Fibroblast of lung (primary cell): ENCODE measurements around the gene OXER1. TPM values are rescaled to one million over a fixed set of nuclear protein-coding genes. Genes with fewer than 3 reads are reported as not detected.

ENCODE experiments used
- DNase-seq, 2 donors: peaks; one replicate each; pipeline versions ENCODE4 v3.0.0 to v3.0.0-alpha.2; 2010; ENCODE audit warnings: low read depth in 2 of 2
- H2AFZ ChIP-seq: 2 replicates; pipeline ENCODE4 v1.5.1; 2012; ENCODE audit warnings: low read length, control low read depth, inconsistent platforms
- H3K27ac ChIP-seq: 2 replicates; pipeline ENCODE4 v1.5.1; 2011; ENCODE audit warnings: low read length, control low read depth; ENCODE audit not compliant: insufficient read depth
- H3K27me3 ChIP-seq: 2 replicates; pipeline ENCODE4 v1.5.1; 2011; ENCODE audit warnings: mild to moderate bottlenecking, low read length; ENCODE audit not compliant: control insufficient read depth, insufficient read depth
- H3K36me3 ChIP-seq: 2 replicates; pipeline ENCODE4 v1.5.1; 2011; ENCODE audit warnings: low read length; ENCODE audit not compliant: control insufficient read depth, insufficient read depth
- H3K4me1 ChIP-seq: 2 replicates; pipeline ENCODE4 v1.5.1; 2011; ENCODE audit warnings: low read length; ENCODE audit not compliant: control insufficient read depth, insufficient read depth; ENCODE audit errors: extremely low read depth
- H3K4me2 ChIP-seq: 2 replicates; pipeline ENCODE4 v1.5.1; 2011; ENCODE audit warnings: low read length, control low read depth; ENCODE audit not compliant: insufficient read depth; ENCODE audit errors: extremely low read depth
- H3K4me3 ChIP-seq, 4 experiments: fragments of 200-600 bp in 1 of 4; sonication (generic) in 1 of 4; replicated peaks in 1 of 4; 2 replicates each; pipeline ENCODE4 v1.5.1; 2011 to 2016; ENCODE audit warnings: low read length in 4 of 4, low read depth in 3 of 4, mild to moderate bottlenecking in 3 of 4, control low read depth in 2 of 4, inconsistent platforms in 1 of 4, mixed read lengths in 1 of 4; ENCODE audit not compliant: insufficient read depth in 1 of 4; ENCODE audit errors: control extremely low read depth in 1 of 4
- H3K79me2 ChIP-seq: 2 replicates; pipeline ENCODE4 v1.5.1; 2012; ENCODE audit warnings: mild to moderate bottlenecking, low read length, inconsistent platforms; ENCODE audit not compliant: control insufficient read depth, insufficient read depth
- H3K9ac ChIP-seq: 2 replicates; pipeline ENCODE4 v1.5.1; 2011; ENCODE audit warnings: mild to moderate bottlenecking, low read length, control low read depth; ENCODE audit not compliant: insufficient read depth
- H3K9me3 ChIP-seq: 2 replicates; pipeline ENCODE4 v1.5.1; 2012; ENCODE audit warnings: low read depth, low read length; ENCODE audit not compliant: control insufficient read depth, insufficient read depth
- H4K20me1 ChIP-seq: 2 replicates; pipeline ENCODE4 v1.5.1; 2011; ENCODE audit warnings: low read length; ENCODE audit not compliant: control insufficient read depth, insufficient read depth; ENCODE audit errors: extremely low read depth
- EZH2 ChIP-seq: IDR thresholded peaks from 2 replicates; pipeline ENCODE4 v1.5.1; 2012; ENCODE audit warnings: low read length, control low read depth, mild to moderate bottlenecking; ENCODE audit errors: missing control alignments
- polyA plus RNA-seq, 2 donors: library from polyadenylated mRNA; depleted of rRNA in 1 of 2; stranded (reverse) in 1 of 2; unstranded in 1 of 2; fragments of >200 nt; gene quantifications; 2 replicates each; pipeline ENCODE4 v1.2.1, GENCODE V29; 2011 to 2012; ENCODE audit warnings: missing spikeins in 1 of 2
- total RNA-seq: library from RNA; depleted of rRNA; stranded (reverse); fragments of >200 nt; gene quantifications from 2 replicates; pipeline ENCODE4 v1.2.1, GENCODE V29; 2014
- TF ChIP-seq, protein P1 (sequence below), 2 donors: IDR thresholded peaks in 1 of 2; conservative IDR thresholded peaks in 1 of 2; 1 replicate in 1 of 2; 2 replicates in 1 of 2; pipeline ENCODE4 v1.5.1; 2011 to 2012; ENCODE audit warnings: low read length in 2 of 2, control low read depth in 1 of 2, inconsistent platforms in 1 of 2, low read depth in 1 of 2, mild to moderate bottlenecking in 1 of 2

The OXER1 gene
- total and polyA plus RNA-seq, 2 donors (not counting 1 experiment from before 2014, with no cell fraction given) = 0.17 TPM; not detected in 1

DNA sequence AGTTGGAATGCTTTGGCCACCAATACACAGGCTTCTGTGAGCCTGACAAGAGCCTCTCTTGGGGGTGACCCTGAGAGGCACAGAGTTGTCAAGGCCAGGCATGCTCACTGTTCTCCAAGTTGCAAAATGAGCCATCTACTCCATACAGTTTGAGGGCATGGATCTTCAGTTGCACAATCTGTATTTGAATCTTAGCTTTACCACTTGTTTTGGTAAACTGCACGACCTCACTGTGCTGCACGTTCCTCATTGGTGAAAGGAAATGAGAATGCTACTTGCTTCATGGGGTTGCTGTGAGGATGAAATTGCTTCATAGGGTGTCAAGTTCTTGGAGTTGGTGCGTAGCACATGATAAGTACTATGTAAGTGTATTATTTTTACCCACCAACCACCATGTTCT lies 40.4 kb upstream of the OXER1 start:
- Histone ChIP-seq H3K4me3 (no peak overlapping the region), H3K4me1 (peaks cover 4% of the 10 kb centered on the region), H3K27me3 (peaks cover 4% of the 10 kb centered on the region), H3K36me3 (no peaks in the 10 kb centered on the region), H3K9ac (no peak overlapping the region), H4K20me1 (no peaks in the 10 kb centered on the region), H3K9me3 (no peaks in the 10 kb centered on the region), H2AFZ (no peak overlapping the region), H3K27ac (no peak overlapping the region), H3K4me2 (no peak overlapping the region), H3K79me2 (no peaks in the 10 kb centered on the region)
- TF ChIP-seq EZH2 = no peak
- TF ChIP-seq, protein P1, sequence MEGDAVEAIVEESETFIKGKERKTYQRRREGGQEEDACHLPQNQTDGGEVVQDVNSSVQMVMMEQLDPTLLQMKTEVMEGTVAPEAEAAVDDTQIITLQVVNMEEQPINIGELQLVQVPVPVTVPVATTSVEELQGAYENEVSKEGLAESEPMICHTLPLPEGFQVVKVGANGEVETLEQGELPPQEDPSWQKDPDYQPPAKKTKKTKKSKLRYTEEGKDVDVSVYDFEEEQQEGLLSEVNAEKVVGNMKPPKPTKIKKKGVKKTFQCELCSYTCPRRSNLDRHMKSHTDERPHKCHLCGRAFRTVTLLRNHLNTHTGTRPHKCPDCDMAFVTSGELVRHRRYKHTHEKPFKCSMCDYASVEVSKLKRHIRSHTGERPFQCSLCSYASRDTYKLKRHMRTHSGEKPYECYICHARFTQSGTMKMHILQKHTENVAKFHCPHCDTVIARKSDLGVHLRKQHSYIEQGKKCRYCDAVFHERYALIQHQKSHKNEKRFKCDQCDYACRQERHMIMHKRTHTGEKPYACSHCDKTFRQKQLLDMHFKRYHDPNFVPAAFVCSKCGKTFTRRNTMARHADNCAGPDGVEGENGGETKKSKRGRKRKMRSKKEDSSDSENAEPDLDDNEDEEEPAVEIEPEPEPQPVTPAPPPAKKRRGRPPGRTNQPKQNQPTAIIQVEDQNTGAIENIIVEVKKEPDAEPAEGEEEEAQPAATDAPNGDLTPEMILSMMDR (conservative IDR thresholded peaks at IDR 0.05 in 1 of 2, IDR thresholded peaks at IDR 0.05 in 1 of 2; ENCODE audit: low read depth in 1 of 2, low read length in 2 of 2) = no peak
- peak in 1 of 2 donors; percentile 80 for DNase-seq

DNA sequence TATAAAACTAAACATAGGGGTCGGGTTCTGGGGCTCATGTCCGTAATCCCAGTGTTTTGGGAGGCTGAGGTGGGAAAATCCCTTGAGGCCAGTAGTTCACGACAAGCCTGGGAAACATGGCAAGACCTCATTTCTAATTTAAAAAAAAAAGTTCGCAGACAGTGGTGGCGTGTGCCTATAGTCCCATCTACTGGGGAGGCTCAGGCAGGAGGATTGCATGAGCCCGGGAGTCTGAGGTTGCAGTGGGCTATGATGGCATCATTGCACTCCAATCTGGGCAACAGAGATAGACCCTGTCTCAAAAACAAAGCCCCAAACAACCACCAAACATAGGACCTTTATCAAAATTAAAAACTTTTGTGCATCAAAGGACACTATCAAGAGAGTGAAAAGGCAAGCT lies 38.2 kb upstream of the OXER1 start:
- H4K20me1 ChIP-seq = no peaks in the 10 kb centered on the region

DNA sequence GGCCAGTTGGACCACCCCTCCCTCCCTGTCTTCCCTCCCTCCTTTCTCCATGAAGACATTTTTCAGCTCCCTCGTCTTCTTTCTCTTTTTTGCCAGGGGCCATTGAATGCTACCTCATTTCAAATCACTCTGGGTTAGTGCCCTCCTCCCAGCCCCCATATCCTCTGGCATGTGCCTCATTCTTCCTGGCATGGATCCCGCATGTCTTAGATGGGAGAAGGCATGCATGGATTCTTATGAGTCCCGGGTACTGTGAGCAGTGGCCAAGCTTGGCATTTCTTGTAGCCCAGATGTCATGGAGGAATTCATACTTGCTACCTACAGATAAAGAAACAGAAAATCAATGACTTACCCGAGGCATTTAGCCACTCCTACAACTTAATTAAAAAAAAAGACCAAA lies 37.4 kb upstream of the OXER1 start:
- Histone ChIP-seq H3K9ac (no peak overlapping the region), H3K27me3 (peaks cover 4% of the 10 kb centered on the region), H3K79me2 (no peaks in the 10 kb centered on the region), H3K4me3 (no peak overlapping the region), H2AFZ (no peak overlapping the region), H3K36me3 (no peaks in the 10 kb centered on the region), H3K4me2 (no peak overlapping the region), H3K9me3 (no peaks in the 10 kb centered on the region), H3K4me1 (no peaks in the 10 kb centered on the region), H3K27ac (no peak overlapping the region), H4K20me1 (no peaks in the 10 kb centered on the region)
- TF ChIP-seq EZH2 = no peak
- TF ChIP-seq, protein P1 (conservative IDR thresholded peaks at IDR 0.05 in 1 of 2, IDR thresholded peaks at IDR 0.05 in 1 of 2; ENCODE audit: low read depth in 1 of 2, low read length in 2 of 2) = no peak
- no peak for DNase-seq

More for the DNA sequence above, 38.2 kb upstream of the OXER1 start:
- no peak for DNase-seq
- TF ChIP-seq, protein P1 (conservative IDR thresholded peaks at IDR 0.05 in 1 of 2, IDR thresholded peaks at IDR 0.05 in 1 of 2; ENCODE audit: low read depth in 1 of 2, low read length in 2 of 2) = no peak
- H3K9ac ChIP-seq = no peak overlapping the region
- H2AFZ ChIP-seq = no peak overlapping the region
- no peak overlapping the region for H3K4me2 ChIP-seq
- H3K9me3 ChIP-seq = no peaks in the 10 kb centered on the region
- peaks cover 4% of the 10 kb centered on the region for H3K27me3 ChIP-seq
- H3K27ac ChIP-seq = no peak overlapping the region
- no peak overlapping the region for H3K4me3 ChIP-seq
- no peaks in the 10 kb centered on the region for H3K4me1 ChIP-seq
- H3K36me3 ChIP-seq = no peaks in the 10 kb centered on the region
- no peaks in the 10 kb centered on the region for H3K79me2 ChIP-seq
